Hepatocyte (in vitro differentiated cells): Measurements from ENCODE around the gene DRC7. TPM values are rescaled to one million over a fixed set of nuclear protein-coding genes. Genes with fewer than 3 reads are reported as not detected.

Experiments used
- DNase-seq: peaks from one replicate; pipeline ENCODE4 v3.0.0-alpha.2; 2016; ENCODE audit warnings: low spot score
- H2AFZ ChIP-seq: fragments of 200-600 bp; sonication (generic); 2 replicates; pipeline ENCODE4 v1.6.0; 2016; ENCODE audit warnings: antibody characterized with exemption, mild to moderate bottlenecking
- H3K27ac ChIP-seq: fragments of 200-600 bp; sonication (generic); 2 replicates; pipeline ENCODE4 v1.5.1; 2016; ENCODE audit warnings: mild to moderate bottlenecking
- H3K27me3 ChIP-seq: fragments of 200-600 bp; sonication (generic); 2 replicates; pipeline ENCODE4 v1.6.1; 2016
- H3K36me3 ChIP-seq: fragments of 200-600 bp; sonication (generic); replicated peaks from 2 replicates; pipeline ENCODE4 v1.5.1; 2016; ENCODE audit warnings: low read depth; ENCODE audit not compliant: insufficient read depth
- H3K4me1 ChIP-seq: fragments of 200-600 bp; sonication (generic); 2 replicates; pipeline ENCODE4 v1.5.1; 2016; ENCODE audit warnings: mild to moderate bottlenecking, moderate library complexity; ENCODE audit not compliant: insufficient read depth
- H3K4me2 ChIP-seq: fragments of 200-600 bp; sonication (generic); 2 replicates; pipeline ENCODE4 v1.6.0; 2016
- H3K4me3 ChIP-seq: fragments of 200-600 bp; sonication (generic); 2 replicates; pipeline ENCODE4 v1.5.1; 2016; ENCODE audit warnings: mild to moderate bottlenecking
- H3K79me2 ChIP-seq: fragments of 200-600 bp; sonication (generic); 2 replicates; pipeline ENCODE4 v1.6.0; 2017; ENCODE audit warnings: mild to moderate bottlenecking
- H3K9me2 ChIP-seq: fragments of 200-600 bp; sonication (generic); replicated peaks from 2 replicates; pipeline ENCODE4 v1.6.0; 2017; ENCODE audit warnings: mild to moderate bottlenecking; ENCODE audit not compliant: insufficient read depth
- H3K9me3 ChIP-seq: fragments of 200-600 bp; sonication (generic); 2 replicates; pipeline ENCODE4 v1.5.1; 2016; ENCODE audit warnings: low read depth, mild to moderate bottlenecking
- H4K20me1 ChIP-seq: fragments of 200-600 bp; sonication (generic); 2 replicates; pipeline ENCODE4 v1.6.0; 2016; ENCODE audit warnings: mild to moderate bottlenecking; ENCODE audit not compliant: insufficient read depth, poor library complexity, severe bottlenecking
- CTCF ChIP-seq: fragments of 200-600 bp; sonication (generic); IDR thresholded peaks from 2 replicates; pipeline ENCODE4 v1.5.1; 2016; ENCODE audit warnings: antibody characterized with exemption, mild to moderate bottlenecking; ENCODE audit not compliant: poor library complexity
- EZH2 ChIP-seq: fragments of 200-600 bp; sonication (generic); IDR thresholded peaks from 2 replicates; pipeline ENCODE4 v1.6.1; 2016; ENCODE audit warnings: antibody characterized with exemption, mild to moderate bottlenecking, borderline replicate concordance
- EZH2phosphoT487 ChIP-seq: fragments of 200-600 bp; sonication (generic); IDR thresholded peaks from one replicate; pipeline ENCODE4 v1.6.1; 2018; ENCODE audit warnings: antibody characterized with exemption, mild to moderate bottlenecking, low read depth, moderate library complexity; ENCODE audit not compliant: unreplicated experiment, severe bottlenecking
- WGBS: methylation state at CpG from one replicate; pipeline ENCODE4 v1.1.6; 2016; ENCODE audit warnings: low lambda C conversion rate; ENCODE audit errors: missing lambda C conversion rate; 5-methylcytosine and 5-hydroxymethylcytosine counted together
- polyA plus RNA-seq: library from polyadenylated mRNA; unstranded; fragments of >200 nt; fragmentation: Nextera tagmentation; extraction: Ambion mirVana; gene quantifications from 2 replicates; pipeline ENCODE4 v1.2.1, GENCODE V29; 2016
- total RNA-seq: library from RNA; depleted of rRNA; stranded (reverse); fragments of >200 nt; gene quantifications from 2 replicates; pipeline ENCODE4 v1.2.3, GENCODE V29; 2014

DRC7 gene
- total and polyA plus RNA-seq, 2 experiments from 2014 or later: 0.27 to 0.93 TPM

GRCh38 chr16:57722210-57722499, 27.5 kb downstream of the DRC7 start:
- no peak for TF ChIP-seq EZH2
- no peak for TF ChIP-seq EZH2phosphoT487
- no peak for TF ChIP-seq CTCF
- WGBS: 94% methylated on average over 2 of the region's 2 CpGs
- Histone ChIP-seq H3K36me3 (no peaks in the 10 kb centered on the region), H3K9me3 (no peaks in the 10 kb centered on the region), H4K20me1 (no peaks in the 10 kb centered on the region), H3K4me1 (no peaks in the 10 kb centered on the region), H3K27me3 (no peaks in the 10 kb centered on the region), H3K9me2 (no peaks in the 10 kb centered on the region), H3K4me3 (no peak overlapping the region), H3K27ac (no peak overlapping the region), H3K4me2 (no peak overlapping the region), H3K79me2 (no peaks in the 10 kb centered on the region), H2AFZ (no peak overlapping the region)
- no peak for DNase-seq

GRCh38 chr16:57722651-57723050, 28.0 kb downstream of the DRC7 start:
- H3K9me2 ChIP-seq: no peaks in the 10 kb centered on the region
- H4K20me1 ChIP-seq: no peaks in the 10 kb centered on the region
- TF ChIP-seq EZH2phosphoT487 (no peak), CTCF (no peak), EZH2 (no peak)
- no peak for DNase-seq
- H3K4me1 ChIP-seq: no peaks in the 10 kb centered on the region
- H3K4me3 ChIP-seq: no peak overlapping the region
- H2AFZ ChIP-seq: no peak overlapping the region
- H3K9me3 ChIP-seq: no peaks in the 10 kb centered on the region
- no peak overlapping the region for H3K27ac ChIP-seq
- H3K4me2 ChIP-seq: no peak overlapping the region
- WGBS: 82% methylated on average over 11 of the region's 11 CpGs
- no peaks in the 10 kb centered on the region for H3K36me3 ChIP-seq
- no peaks in the 10 kb centered on the region for H3K27me3 ChIP-seq
- H3K79me2 ChIP-seq: no peaks in the 10 kb centered on the region

- WGBS: 64% methylated on average over 7 of the region's 7 CpGs
- H3K9me2 ChIP-seq: no peaks in the 10 kb centered on the region
- H3K79me2 ChIP-seq: no peaks in the 10 kb centered on the region
- no peak overlapping the region for H3K27ac ChIP-seq
- H4K20me1 ChIP-seq: no peaks in the 10 kb centered on the region
- H3K4me2 ChIP-seq: no peak overlapping the region
- H3K4me1 ChIP-seq: no peaks in the 10 kb centered on the region
- no peaks in the 10 kb centered on the region for H3K27me3 ChIP-seq
- H3K4me3 ChIP-seq: no peak overlapping the region
- no peak overlapping the region for H2AFZ ChIP-seq
- no peaks in the 10 kb centered on the region for H3K36me3 ChIP-seq
- DNase-seq: no peak
- no peaks in the 10 kb centered on the region for H3K9me3 ChIP-seq
- TF ChIP-seq EZH2 (no peak), CTCF (peak; percentile 30), EZH2phosphoT487 (no peak)
These were observed 28.6 kb downstream of the DRC7 start for GRCh38 chr16:57723170-57723569.

- no peak overlapping the region for H3K4me3 ChIP-seq
- H4K20me1 ChIP-seq: no peaks in the 10 kb centered on the region
- H3K79me2 ChIP-seq: no peaks in the 10 kb centered on the region
- no peaks in the 10 kb centered on the region for H3K36me3 ChIP-seq
- H3K4me1 ChIP-seq: no peaks in the 10 kb centered on the region
- H2AFZ ChIP-seq: no peak overlapping the region
- no peak overlapping the region for H3K27ac ChIP-seq
- WGBS: 92% methylated on average over 15 of the region's 15 CpGs
- no peaks in the 10 kb centered on the region for H3K9me3 ChIP-seq
- H3K4me2 ChIP-seq: no peak overlapping the region
- DNase-seq: no peak
- TF ChIP-seq EZH2phosphoT487: no peak
- no peak for TF ChIP-seq CTCF
- TF ChIP-seq EZH2: no peak
- no peaks in the 10 kb centered on the region for H3K9me2 ChIP-seq
- H3K27me3 ChIP-seq: no peaks in the 10 kb centered on the region
These were observed 29.9 kb downstream of the DRC7 start for GRCh38 chr16:57724531-57724930.
